K562 (cell line): ENCODE data around the gene ANKLE1. TPM values are rescaled to one million over a fixed set of nuclear protein-coding genes. Genes with fewer than 3 reads are reported as not detected.
A peak's percentile ranks its signal among the peaks of the same experiment; 100 is the strongest.

Experiments used
- ADNP ChIP-seq: fragments of 200-800 bp; sonication (Bioruptor generic); IDR thresholded peaks from 2 replicates; pipeline ENCODE4 v1.6.1; 2016; ENCODE audit warnings: missing genetic modification characterization, missing compliant biosample characterization
- E2F3 ChIP-seq: fragments of 250-450 bp; sonication (Bioruptor Pico); IDR thresholded peaks from 2 replicates; pipeline ENCODE4 v1.4.0; 2020; ENCODE audit warnings: mild to moderate bottlenecking
- KAT7 ChIP-seq: sonication (generic); formaldehyde crosslinking; IDR thresholded peaks from 2 replicates; pipeline ENCODE4 v1.8.0; 2022; ENCODE audit warnings: missing genetic modification reagents, mild to moderate bottlenecking, borderline replicate concordance
- KDM4B ChIP-seq, 2 experiments: fragments of 450-650 bp in 1 of 2; sonication (generic) in 1 of 2; IDR thresholded peaks; 2 replicates each; pipeline ENCODE4 v1.6.1; 2016 to 2017; ENCODE audit warnings: borderline replicate concordance in 2 of 2, antibody characterized with exemption in 1 of 2, low read depth in 1 of 2, mild to moderate bottlenecking in 1 of 2
- MEIS2 ChIP-seq: fragments of 450-650 bp; IDR thresholded peaks from 2 replicates; pipeline ENCODE4 v1.6.1; 2014; ENCODE audit warnings: mild to moderate bottlenecking; ENCODE audit not compliant: partially characterized antibody
- MTA3 ChIP-seq: fragments of 450-650 bp; formaldehyde crosslinking; IDR thresholded peaks from 2 replicates; pipeline ENCODE4 v1.6.1; 2017; ENCODE audit warnings: mild to moderate bottlenecking, borderline replicate concordance
- NEUROD1 ChIP-seq: fragments of 150-350 bp; IDR thresholded peaks from 2 replicates; pipeline ENCODE4 v1.6.1; 2014; ENCODE audit warnings: borderline replicate concordance, low read length, low read depth; ENCODE audit not compliant: partially characterized antibody
- NR2C1 ChIP-seq, 2 experiments: fragments of 450-650 bp; IDR thresholded peaks; 2 replicates each; pipeline ENCODE4 v1.6.1; 2017; ENCODE audit warnings: mild to moderate bottlenecking in 2 of 2, antibody characterized with exemption in 1 of 2, inconsistent platforms in 1 of 2, missing compliant biosample characterization in 1 of 2, missing genetic modification characterization in 1 of 2
- PHF8 ChIP-seq: fragments of 200-600 bp; sonication (generic); IDR thresholded peaks from 2 replicates; pipeline ENCODE4 v1.6.1; 2012; ENCODE audit warnings: mixed run types, mild to moderate bottlenecking, inconsistent platforms, low read length, moderate library complexity, borderline replicate concordance
- PML ChIP-seq: IDR thresholded peaks from 2 replicates; pipeline ENCODE4 v1.6.1; 2012; ENCODE audit warnings: low read length, inconsistent platforms
- RNF219 ChIP-seq: fragments of 250-450 bp; sonication (Bioruptor Pico); IDR thresholded peaks from 2 replicates; pipeline ENCODE4 v1.5.0; 2022; ENCODE audit warnings: mild to moderate bottlenecking
- SRF ChIP-seq, 2 experiments: fragments of 250-450, 450-650 bp in 1 of 2; sonication (Bioruptor Pico) in 1 of 2; sonication (generic) in 1 of 2; formaldehyde crosslinking; IDR thresholded peaks; 2 replicates each; pipeline versions ENCODE4 v1.5.0 to v1.5.1; 2020 to 2022; ENCODE audit warnings: mild to moderate bottlenecking in 1 of 2, missing genetic modification reagents in 1 of 2
- ZC3H4 ChIP-seq: sonication (generic); formaldehyde crosslinking; IDR thresholded peaks from 2 replicates; pipeline ENCODE4 v1.9.0; 2021; ENCODE audit warnings: missing genetic modification reagents, borderline replicate concordance
- ZFX ChIP-seq: sonication (generic); formaldehyde crosslinking; IDR thresholded peaks from 2 replicates; pipeline ENCODE4 v1.8.0; 2022; ENCODE audit warnings: mild to moderate bottlenecking, missing genetic modification reagents, moderate library complexity
- ZNF175 ChIP-seq: fragments of 200-800 bp; sonication (Bioruptor generic); IDR thresholded peaks from 2 replicates; pipeline ENCODE4 v1.6.1; 2016; ENCODE audit warnings: low read depth, mild to moderate bottlenecking, missing genetic modification characterization, missing compliant biosample characterization
- ZNF347 ChIP-seq: fragments of 450-650 bp; formaldehyde crosslinking; IDR thresholded peaks from 2 replicates; pipeline ENCODE4 v1.4.0; 2020; ENCODE audit warnings: low read depth, mild to moderate bottlenecking, moderate library complexity
- ZNF395 ChIP-seq: fragments of 200-800 bp; sonication (Bioruptor generic); IDR thresholded peaks from 2 replicates; pipeline ENCODE4 v1.6.1; 2017; ENCODE audit warnings: missing genetic modification characterization, missing compliant biosample characterization
- polyA plus RNA-seq, 8 experiments: library from polyadenylated mRNA; depleted of rRNA in 4 of 8; stranded (reverse) in 5 of 8; unstranded in 3 of 8; fragments of >200 nt; fragmentation: Nextera tagmentation in 2 of 8; fragmentation: Illumina TruSeq in 1 of 8; extraction: Ambion mirVana in 2 of 8; extraction: Trizol in 1 of 8; gene quantifications; 2 replicates each; pipeline versions ENCODE4 v1.2.1 to v1.2.3, GENCODE V29; 2011 to 2014; ENCODE audit warnings: inconsistent platforms in 1 of 8, missing spikeins in 1 of 8
- total RNA-seq, 7 experiments: library from RNA; depleted of rRNA in 6 of 7; stranded (reverse); fragments of >200 nt in 6 of 7; fragmentation: Illumina TruSeq in 2 of 7; extraction: Trizol in 2 of 7; gene quantifications; 2 replicates each; pipeline versions ENCODE4 v1.2.1 to v1.2.3, GENCODE V29; 2011 to 2021; ENCODE audit warnings: low replicate concordance in 1 of 7
- TF ChIP-seq, protein P1 (sequence below): fragments of 250-450 bp; sonication (Bioruptor Pico); IDR thresholded peaks from 2 replicates; pipeline ENCODE4 v1.4.0; 2020
- TF ChIP-seq, protein P2 (sequence below): fragments of 250-450 bp; sonication (Bioruptor Pico); IDR thresholded peaks from 2 replicates; pipeline ENCODE4 v1.5.0; 2021; ENCODE audit warnings: mild to moderate bottlenecking, borderline replicate concordance

ANKLE1 gene
- total and polyA plus RNA-seq, 9 of the 15 experiments (the other 6 are each of a cell fraction or from before 2014, with no cell fraction given): 0.63 to 9.2 (median 2.9) TPM

DNA sequence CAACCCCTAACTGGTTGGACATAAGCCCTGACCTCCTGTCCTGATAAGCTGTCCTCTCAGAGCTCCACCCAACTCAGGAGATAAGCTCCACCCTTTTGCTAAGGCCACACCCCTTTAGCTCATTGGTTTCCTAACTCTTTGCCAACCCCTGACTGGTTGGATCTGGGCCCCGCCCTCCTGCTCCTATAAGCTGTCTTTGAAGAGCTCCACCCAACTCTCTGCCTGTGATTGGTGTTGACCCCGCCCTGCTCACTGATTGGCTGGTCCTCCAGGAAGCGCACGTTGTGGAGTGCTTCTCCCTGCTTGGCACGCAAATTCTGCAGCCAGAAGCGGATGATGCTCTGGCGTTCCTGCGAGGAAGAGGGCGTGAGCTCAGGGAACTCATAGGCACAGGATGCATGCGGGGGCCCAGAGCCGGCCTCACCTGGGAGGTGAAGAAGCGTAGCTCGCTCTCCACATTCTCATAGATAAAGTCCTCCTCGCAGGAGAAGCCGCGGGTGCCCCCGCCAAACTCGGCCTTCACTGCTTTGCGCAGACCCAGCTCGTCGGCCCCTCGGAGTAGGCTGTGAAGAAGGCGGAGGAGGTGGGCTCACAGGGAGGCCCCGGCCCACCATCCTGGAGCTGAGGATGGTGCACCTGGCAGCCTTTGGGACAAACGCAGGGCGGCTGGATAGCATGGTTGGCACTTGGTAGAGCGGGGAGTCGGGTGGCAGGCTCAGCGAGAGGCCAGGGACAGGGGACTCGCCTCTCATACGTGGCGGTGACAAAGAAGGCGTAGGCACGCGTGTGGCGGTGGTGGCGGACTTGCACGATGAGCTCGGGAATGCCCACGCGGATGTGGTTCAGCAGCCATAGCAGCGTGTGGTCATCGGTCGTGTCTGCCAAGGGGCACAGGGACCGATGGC, 51.2 kb downstream of the ANKLE1 start (continued):
- TF ChIP-seq, protein P1, sequence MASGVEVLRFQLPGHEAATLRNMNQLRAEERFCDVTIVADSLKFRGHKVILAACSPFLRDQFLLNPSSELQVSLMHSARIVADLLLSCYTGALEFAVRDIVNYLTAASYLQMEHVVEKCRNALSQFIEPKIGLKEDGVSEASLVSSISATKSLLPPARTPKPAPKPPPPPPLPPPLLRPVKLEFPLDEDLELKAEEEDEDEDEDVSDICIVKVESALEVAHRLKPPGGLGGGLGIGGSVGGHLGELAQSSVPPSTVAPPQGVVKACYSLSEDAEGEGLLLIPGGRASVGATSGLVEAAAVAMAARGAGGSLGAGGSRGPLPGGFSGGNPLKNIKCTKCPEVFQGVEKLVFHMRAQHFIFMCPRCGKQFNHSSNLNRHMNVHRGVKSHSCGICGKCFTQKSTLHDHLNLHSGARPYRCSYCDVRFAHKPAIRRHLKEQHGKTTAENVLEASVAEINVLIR (CRISPR knock-in tag): no peak
- peak; percentile 88 for TF ChIP-seq NEUROD1
- TF ChIP-seq RNF219 (CRISPR knock-in tag): no peak
- TF ChIP-seq PML: 0 out of 2 replicates have a peak, but pooled peaks have one; percentile 36
- TF ChIP-seq ZNF175 (CRISPR knock-in tag): no peak; the same call in 1 of the 2 replicates
- no peak for TF ChIP-seq PHF8
- TF ChIP-seq KAT7 (CRISPR knock-in tag): no peak
- TF ChIP-seq ZC3H4 (CRISPR knock-in tag): no peak
- TF ChIP-seq KDM4B (IDR thresholded peaks at IDR 0.05; ENCODE audit: borderline replicate concordance in 2 of 2, low read depth in 1 of 2): no peak
- TF ChIP-seq E2F3 (CRISPR knock-in tag): no peak
- no peak for TF ChIP-seq ZFX (CRISPR knock-in tag)
- no peak for TF ChIP-seq NR2C1 (IDR thresholded peaks at IDR 0.05)
- no peak for TF ChIP-seq NR2C1 (tag; IDR thresholded peaks at IDR 0.05)
- TF ChIP-seq, protein P2, sequence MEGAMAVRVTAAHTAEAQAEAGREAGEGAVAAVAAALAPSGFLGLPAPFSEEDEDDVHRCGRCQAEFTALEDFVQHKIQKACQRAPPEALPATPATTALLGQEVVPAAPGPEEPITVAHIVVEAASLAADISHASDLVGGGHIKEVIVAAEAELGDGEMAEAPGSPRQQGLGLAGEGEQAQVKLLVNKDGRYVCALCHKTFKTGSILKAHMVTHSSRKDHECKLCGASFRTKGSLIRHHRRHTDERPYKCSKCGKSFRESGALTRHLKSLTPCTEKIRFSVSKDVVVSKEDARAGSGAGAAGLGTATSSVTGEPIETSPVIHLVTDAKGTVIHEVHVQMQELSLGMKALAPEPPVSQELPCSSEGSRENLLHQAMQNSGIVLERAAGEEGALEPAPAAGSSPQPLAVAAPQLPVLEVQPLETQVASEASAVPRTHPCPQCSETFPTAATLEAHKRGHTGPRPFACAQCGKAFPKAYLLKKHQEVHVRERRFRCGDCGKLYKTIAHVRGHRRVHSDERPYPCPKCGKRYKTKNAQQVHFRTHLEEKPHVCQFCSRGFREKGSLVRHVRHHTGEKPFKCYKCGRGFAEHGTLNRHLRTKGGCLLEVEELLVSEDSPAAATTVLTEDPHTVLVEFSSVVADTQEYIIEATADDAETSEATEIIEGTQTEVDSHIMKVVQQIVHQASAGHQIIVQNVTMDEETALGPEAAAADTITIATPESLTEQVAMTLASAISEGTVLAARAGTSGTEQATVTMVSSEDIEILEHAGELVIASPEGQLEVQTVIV (CRISPR knock-in tag): no peak
- TF ChIP-seq SRF (CRISPR knock-in tag; IDR thresholded peaks at IDR 0.05): no peak
- TF ChIP-seq ADNP (tag): no peak
- no peak for TF ChIP-seq ZNF395 (CRISPR knock-in tag)
- no peak; the same call in 1 of the 2 replicates for TF ChIP-seq MTA3
- TF ChIP-seq ZNF347 (CRISPR knock-in tag): no peak
- TF ChIP-seq MEIS2: peak; percentile 27
